ENCODE measurements around the gene DCX.

Gene DCX

GRCh38 chrX:111322231-111322855 lies 89.6 kb downstream of the DCX start:
- TF ChIP-seq, protein P1, sequence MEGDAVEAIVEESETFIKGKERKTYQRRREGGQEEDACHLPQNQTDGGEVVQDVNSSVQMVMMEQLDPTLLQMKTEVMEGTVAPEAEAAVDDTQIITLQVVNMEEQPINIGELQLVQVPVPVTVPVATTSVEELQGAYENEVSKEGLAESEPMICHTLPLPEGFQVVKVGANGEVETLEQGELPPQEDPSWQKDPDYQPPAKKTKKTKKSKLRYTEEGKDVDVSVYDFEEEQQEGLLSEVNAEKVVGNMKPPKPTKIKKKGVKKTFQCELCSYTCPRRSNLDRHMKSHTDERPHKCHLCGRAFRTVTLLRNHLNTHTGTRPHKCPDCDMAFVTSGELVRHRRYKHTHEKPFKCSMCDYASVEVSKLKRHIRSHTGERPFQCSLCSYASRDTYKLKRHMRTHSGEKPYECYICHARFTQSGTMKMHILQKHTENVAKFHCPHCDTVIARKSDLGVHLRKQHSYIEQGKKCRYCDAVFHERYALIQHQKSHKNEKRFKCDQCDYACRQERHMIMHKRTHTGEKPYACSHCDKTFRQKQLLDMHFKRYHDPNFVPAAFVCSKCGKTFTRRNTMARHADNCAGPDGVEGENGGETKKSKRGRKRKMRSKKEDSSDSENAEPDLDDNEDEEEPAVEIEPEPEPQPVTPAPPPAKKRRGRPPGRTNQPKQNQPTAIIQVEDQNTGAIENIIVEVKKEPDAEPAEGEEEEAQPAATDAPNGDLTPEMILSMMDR (conservative IDR thresholded peaks at IDR 0.05) = no peak
- H3K27ac ChIP-seq = no peak overlapping the region

- TF ChIP-seq, protein P1 (conservative IDR thresholded peaks at IDR 0.05) = no peak
- no peak overlapping the region for H3K27ac ChIP-seq
Measured at GRCh38 chrX:111319451-111319850, 92.5 kb downstream of the DCX start.

- H3K27ac ChIP-seq = no peak overlapping the region
- TF ChIP-seq, protein P1 (conservative IDR thresholded peaks at IDR 0.05) = no peak
Measured at GRCh38 chrX:111318901-111319300, 93.1 kb downstream of the DCX start.

GRCh38 chrX:111309083-111309482 lies 102.9 kb downstream of the DCX start:
- TF ChIP-seq, protein P1 (conservative IDR thresholded peaks at IDR 0.05) = no peak
- no peak overlapping the region for H3K27ac ChIP-seq

DNA sequence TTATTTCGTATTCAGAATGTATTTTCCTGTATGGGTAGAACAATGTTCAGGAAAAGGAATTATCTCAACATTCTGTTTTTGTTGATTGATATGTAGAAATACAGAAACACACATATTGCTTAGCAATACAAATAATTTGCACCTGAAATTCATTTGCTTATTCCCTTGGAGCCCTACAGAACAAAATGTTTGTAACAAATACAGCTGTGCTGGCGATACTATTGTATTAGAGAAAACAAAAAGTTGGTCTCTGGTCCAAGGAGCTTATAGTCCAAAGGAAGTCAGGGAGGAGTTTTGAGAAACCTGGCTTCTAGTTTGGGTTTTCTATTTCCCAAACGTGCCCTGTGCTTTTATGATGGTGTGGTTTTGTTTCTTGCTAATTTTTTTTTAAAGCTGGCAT lies 104.0 kb downstream of the DCX start:
- TF ChIP-seq, protein P1 (conservative IDR thresholded peaks at IDR 0.05) = no peak
- H3K27ac ChIP-seq = no peak overlapping the region

DNA sequence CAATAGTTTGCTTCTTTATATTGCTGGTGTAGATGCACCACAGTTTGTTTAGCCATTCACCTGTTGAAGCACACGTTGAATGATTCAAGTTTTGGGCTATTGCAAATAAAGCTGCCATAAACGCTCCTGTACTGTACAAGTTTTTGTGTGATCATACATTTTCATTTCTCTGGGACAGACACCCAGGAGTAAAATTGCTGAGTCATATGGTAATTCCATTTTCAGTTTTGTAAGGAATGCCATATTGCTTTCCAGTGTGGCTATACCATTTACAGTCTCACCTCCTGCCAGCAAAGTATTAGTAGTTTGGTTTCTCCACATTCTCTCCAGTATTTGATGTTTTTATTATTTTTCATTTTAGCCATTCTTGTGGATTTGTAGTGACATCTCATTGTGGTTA lies 109.7 kb downstream of the DCX start:
- no peak overlapping the region for H3K27ac ChIP-seq
- TF ChIP-seq, protein P1 (conservative IDR thresholded peaks at IDR 0.05) = no peak

- TF ChIP-seq, protein P1 (conservative IDR thresholded peaks at IDR 0.05) = no peak
- no peak overlapping the region for H3K27ac ChIP-seq
Measured at GRCh38 chrX:111288841-111289240, 123.2 kb downstream of the DCX start.

All from VCaP (cell line).